CD4-positive, alpha-beta T cell treated with Interferon alpha-2 for 1 hour (primary cell): ENCODE data around the gene DNAJA1.

Source experiments
- DNase-seq, 2 donors: peaks; one replicate each; pipeline ENCODE4 v3.0.0-alpha.2; 2020 to 2022

The DNAJA1 gene

DNA sequence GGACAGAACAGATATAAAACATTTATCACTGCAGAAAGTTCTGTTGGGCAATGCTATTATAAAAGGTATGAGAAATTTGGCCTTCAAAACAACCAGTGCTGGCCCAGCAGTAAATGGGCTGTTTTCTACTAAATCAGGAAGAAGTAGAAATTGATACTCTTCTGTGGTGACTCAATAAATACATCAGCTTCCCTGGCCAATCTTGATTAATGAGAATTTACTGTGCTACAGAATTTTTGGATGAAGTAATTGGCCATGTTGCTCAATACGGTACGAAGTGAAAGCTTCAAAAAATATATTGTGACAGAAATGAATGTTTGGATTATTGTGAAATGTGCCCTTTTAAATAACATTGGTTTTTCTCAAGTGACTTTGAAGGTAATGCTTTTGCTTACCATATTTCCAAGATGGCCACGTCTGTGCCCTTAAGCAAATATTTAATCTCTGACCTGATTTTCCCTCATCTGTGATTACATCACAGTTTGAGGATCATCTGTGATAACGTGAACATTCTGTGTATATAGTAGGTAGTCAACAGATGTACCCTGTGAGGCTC, 4.2 kb downstream of the DNAJA1 start:
- DNase-seq: peak in 1 of 2 donors; percentile 31

DNA sequence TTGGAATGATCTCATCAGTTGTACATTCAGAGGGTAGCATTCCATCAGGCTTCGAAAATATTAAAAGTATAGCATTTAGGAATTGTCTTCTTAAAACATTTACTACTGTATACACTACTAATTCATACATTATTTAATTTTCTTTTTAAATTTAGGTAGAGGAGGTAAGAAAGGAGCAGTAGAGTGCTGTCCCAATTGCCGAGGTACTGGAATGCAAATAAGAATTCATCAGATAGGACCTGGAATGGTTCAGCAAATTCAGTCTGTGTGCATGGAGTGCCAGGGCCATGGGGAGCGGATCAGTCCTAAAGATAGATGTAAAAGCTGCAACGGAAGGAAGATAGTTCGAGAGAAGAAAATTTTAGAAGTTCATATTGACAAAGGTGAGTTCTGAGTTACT, 5.2 kb downstream of the DNAJA1 start:
- no peak for DNase-seq

DNA sequence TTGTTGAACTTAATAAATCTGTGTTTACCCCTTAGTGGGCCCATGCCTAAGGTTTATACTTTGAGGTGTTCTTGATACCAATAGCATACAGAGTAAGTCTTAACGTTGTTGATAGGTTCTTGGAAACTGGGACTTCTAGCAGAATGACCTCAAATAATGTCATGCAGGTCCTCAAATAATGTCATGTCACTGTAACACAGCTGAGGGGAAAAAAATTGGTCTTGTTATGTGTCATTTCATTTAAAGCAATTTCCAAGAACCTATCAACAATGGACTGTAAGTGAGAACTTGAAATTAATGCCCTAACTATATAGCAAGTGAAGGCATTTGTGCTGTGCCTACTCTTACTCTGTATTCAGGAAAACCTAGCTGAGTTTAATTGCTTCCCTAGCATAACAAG, 7.2 kb downstream of the DNAJA1 start:
- peak in 1 of 2 donors; percentile 15 for DNase-seq

DNA sequence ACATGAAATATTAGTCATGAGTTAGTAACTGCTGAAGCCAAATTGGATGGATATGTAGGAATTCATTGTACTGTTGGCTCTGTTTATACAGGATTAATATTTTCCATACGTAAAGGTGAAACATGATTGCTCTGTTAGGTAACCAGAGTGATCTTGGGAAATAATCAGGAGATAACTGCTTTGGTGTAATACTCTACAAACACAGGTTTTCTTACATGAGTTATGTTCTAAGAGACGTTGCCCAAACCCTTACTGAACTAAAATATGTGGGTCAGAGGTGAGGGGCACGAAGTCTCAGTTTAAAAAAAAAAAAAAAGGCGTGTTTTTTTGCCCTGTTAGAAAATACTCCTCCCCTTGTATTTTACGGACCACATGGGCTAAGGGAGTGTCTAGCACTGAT, 7.8 kb downstream of the DNAJA1 start:
- DNase-seq: no peak

DNA sequence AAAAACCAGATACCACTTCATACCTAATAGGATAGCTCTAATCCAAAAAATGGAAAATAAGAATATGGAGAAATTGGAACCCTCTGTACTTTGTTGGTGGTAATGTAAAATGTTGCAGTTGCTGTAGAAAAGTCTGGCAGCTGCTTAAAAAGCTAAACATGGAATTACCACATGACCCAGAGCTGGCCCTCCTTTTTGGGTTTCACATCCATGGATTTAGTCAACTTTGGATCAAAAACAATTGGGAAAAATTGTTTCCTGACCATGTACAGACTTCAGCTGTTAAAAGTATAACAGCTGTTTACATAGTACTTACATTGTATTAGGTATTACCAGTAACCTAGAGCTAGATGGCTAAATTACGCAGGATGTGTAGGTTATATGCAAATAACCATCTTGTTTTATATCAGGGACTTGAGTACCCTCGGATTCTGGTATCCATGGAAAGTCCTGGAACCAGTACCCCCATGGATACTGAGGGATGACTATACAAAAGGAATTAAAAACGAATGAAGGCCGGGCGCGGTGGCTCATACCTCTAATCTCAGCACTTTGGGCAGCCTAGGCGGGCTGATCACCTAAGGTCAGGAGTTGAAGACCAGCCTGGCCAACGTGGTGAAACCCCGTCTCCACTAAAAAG, 15.8 kb downstream of the DNAJA1 start:
- no peak for DNase-seq

DNA sequence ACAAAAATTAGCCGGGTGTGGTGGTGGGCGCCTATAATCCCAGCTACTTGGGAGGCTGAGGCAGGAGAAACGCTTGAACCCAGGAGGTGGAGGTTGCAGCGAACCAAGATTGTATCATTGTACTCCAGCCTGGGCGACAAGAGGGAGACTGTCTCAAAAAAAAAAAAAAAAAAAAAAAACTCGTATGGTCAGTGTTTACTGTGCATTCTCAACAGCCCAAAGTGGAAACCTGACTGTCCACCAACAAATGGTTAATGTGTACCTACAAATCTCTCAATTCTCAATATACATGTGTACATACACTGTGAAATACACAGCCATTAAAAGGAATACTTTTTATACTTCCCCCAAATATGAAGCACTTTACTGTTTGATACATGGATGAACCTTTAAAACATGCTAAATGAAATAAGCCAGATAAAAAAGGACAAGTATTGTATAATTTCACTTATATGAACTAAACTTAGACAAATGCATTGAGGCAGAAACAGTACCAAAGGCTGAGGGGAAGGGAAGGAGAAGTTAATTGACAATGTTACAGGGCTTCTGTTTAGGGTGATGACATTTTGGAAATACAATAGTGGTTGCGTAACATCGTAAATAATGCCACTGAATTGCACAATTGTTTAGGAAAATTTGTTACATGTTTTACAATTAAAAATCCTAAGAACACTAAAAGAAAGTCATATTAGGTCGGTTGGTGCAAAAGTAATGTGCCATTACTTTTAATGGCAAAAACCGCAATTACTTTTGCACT, 16.5 kb downstream of the DNAJA1 start:
- DNase-seq: no peak

DNA sequence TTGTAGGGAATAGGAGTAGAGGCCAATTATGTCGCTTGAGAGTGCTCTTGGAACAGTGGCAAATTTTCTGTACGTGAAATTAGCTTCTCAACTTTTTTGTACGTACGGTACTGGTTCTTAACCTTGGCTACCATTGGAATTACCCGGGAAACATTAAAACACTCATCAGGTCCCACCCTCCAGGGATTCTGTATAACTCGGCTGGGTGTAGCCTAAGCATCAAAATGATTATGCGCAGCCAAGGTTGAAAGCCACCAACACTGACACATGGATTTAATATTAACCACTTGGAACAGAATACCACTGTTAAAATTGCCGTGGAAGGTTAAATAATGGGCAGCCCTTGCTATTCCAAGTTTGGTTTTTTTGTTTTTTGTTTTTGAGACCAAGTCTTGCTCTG, 17.4 kb downstream of the DNAJA1 start:
- DNase-seq: no peak

DNA sequence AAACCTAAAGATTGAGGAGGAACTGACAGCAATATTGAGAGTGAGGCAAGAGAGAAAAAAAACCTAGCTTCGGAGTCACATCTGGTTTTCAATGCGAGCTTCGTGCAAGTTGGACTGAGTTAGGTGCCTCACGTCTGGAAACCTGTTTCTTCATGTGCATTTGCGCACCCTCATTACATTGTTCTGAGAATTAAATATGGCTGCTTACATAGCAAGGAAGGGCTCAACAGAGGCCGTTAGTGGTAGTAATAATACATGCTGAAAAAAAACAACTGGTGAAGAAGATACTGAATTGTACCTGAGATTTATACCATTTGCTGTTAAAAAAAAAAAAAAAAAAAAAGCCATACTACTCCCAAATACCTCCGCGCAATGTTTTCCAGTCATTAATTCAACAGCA, 18.6 kb downstream of the DNAJA1 start:
- DNase-seq: no peak

DNA sequence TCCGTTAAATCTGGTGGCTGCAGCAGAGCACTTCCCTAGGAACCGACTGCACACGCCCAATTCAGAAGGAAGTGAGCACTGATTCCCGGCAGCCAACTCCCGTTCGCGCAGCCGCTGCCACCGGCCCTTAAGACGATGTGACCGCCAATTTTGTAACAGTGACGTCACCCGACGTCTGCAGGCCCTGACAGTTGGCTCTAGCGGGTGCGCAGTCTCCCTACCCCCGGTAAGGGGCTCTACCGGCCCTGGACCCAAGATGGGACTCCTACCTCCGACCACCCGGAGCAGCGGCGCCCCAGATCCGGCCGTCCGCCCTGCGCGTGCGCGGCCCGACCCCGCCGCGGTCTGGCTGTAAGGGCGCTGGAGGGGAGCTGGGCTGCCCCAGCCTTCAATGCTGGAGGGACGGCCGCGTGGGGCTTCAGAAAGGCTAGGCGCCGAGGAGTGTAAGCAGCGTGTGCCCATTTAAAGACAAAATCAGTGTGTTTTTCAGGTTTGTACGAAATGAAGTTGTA, 19.1 kb downstream of the DNAJA1 start:
- peak; percentile 83 to 86 for DNase-seq

DNA sequence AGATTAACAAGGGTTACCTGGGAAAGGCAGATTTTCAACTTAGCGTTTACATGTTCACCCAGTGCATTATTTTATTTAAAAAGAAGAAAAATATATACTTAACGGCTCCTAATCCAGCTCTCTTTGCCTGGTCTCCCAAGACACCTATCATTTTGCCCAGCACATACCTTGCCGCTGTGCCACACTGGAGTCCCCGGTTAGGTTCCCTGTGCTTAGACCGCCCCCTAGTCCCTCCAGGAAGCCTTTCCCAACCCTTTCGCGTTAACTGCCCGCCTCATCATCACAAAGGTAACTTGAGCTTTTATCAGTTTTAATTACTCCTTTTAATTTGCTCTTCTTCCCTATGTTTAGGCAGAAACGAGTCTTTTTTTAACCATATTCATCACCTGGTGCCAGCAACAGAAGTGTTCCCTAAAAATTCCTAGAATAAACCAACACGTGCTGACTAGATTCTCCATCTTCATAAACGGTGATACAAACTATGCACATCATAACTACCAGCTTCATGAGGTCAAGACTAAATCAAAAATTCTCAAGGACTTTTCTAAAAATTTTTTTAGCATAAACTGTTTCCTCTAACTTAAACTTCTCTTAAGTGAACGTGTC, 19.7 kb downstream of the DNAJA1 start:
- no peak for DNase-seq

DNA sequence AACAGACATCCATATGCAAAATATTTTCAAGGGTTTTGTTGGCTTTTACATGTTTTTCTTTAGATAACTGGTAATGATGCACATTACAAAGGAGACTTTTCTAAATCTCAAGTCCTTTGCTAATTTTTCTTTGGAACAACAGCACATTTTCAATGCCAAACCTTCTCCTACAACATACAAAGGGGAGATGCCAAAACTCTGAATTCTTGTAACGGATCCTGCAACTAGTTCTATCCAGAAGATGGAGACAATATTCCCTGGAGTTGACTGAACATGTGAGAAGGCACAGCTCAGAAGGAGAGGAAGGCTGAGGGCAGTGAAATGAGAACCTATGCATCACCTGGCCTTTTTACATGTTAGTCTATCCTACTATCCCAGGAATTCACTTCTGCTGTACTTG, 21.0 kb downstream of the DNAJA1 start:
- DNase-seq: no peak

DNA sequence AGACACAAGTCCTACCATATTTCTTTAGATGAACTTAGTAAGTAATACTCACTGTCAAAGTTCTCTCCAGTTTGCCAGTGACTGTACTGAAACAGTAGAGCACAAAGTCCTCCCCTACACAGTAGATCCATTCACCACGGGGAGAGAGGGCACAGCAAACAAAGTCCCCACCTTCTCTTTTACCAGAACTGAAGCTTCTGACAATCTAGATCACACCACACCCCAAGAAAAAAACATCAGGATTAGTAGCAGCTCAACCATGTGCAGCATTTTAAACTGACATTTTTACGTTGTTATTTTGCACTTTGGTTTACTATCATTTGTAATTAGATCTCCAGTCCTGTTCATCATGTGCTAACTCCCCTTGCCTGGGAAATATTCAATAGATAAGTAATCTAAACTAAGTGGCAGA, 23.0 kb downstream of the DNAJA1 start:
- no peak for DNase-seq

DNA sequence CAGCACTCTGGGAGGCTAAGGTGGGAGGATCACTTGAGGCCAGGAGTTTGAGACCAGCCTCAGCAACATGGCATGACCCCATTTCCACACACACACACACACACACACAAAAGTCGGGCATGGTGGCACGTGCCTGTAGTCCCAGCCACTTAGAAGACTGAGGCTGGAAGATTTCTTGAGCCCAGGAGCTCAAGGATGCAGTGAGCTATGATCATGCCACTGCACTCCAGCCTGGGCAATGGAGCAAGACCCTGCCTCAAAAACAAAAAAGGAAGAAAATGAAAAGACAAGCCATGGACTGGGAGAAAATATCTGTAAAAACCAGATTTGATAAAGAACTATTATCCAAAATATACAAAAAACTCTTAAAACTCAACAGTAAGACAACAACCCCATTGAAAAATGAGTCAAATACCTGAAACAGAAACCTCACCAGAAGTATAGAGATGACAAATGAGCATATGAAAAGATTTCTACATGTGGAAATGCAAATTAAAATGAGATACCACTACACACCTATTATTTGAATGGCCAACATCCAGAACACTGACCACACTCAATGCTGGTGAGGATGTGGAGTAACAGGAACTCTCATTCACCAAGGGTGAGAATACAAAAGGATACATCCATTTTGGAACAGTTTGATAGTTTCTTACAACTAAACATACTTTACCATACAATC, 24.7 kb downstream of the DNAJA1 start:
- DNase-seq: no peak

DNA sequence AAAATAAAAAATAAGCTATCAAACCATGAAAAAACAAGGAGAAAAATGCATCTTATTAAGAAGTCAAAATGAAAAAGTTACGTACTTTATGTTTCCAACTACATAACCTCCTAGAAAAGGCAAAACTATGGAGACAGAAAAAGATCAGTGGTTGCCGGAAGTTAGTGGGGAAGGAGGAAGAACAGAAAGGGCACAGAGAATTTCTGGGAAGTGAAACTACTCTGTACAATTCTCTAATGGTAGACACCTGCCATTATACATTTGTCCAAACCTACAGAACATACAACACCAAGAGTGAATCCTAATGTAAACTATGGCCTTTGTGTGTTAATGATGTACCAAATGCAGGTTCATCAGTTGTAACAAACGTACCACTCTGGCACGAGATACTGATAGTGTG, 26.1 kb downstream of the DNAJA1 start:
- no peak for DNase-seq

DNA sequence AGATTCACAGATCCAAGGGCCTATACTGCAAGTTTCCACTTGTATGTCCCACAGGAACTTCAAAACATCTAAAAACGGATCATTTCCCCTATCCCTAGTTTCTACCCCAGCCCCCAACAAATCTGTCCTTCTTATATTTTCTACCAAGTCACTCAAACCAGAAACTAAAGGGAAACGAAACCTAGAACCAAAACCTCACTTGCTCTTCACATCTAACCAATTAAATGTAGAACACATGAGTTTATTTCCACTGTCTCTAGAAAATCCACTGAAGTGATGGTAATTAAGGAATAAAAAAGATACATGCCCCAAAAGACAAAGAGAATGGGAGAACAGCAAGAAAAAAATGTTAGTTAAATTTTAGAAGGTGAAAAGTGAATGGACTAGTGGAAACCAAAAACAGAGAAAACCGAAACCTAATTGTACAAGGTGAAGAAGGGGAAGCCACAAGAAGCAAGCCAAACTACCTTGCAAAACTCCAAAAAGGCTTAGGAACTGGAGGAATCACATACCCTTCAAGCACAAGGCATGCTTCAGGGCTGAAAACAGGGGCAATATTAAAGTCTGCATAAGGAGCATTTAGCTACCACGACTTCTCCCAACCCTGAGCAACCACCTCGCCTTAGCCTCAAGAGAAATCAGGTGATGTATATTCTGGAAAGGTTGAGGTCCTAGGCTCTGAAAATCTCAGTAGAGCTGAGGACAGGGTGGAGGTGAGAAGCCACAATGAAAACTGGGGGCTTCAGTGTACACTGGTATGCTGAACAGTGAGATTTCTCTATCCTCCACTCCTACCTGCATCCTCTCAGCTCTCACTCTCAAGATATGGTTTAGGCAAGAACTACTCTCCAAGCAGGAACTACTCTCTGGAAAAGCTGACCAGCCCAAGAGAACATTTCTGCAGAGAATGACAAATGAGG, 40.3 kb downstream of the DNAJA1 start:
- no peak for DNase-seq

DNA sequence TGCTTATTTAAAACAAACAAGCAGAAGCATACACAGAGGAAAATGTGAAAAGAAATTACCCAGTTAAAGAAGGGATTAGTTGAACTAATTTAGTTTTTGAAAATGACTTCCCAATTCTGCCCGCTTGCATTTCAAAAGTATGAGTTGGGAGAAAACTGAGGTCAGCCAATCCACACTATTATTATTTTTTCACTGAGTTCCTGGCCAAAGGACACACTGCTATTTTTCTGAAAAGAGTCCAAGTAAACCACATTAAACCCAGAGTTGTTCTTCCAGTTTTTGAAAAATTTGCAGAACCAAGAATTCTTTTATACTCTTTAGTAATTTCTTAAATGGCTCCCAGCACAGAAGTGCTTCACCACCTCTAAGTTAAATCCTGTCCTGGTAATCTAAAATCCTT, 43.9 kb downstream of the DNAJA1 start:
- DNase-seq: no peak

DNA sequence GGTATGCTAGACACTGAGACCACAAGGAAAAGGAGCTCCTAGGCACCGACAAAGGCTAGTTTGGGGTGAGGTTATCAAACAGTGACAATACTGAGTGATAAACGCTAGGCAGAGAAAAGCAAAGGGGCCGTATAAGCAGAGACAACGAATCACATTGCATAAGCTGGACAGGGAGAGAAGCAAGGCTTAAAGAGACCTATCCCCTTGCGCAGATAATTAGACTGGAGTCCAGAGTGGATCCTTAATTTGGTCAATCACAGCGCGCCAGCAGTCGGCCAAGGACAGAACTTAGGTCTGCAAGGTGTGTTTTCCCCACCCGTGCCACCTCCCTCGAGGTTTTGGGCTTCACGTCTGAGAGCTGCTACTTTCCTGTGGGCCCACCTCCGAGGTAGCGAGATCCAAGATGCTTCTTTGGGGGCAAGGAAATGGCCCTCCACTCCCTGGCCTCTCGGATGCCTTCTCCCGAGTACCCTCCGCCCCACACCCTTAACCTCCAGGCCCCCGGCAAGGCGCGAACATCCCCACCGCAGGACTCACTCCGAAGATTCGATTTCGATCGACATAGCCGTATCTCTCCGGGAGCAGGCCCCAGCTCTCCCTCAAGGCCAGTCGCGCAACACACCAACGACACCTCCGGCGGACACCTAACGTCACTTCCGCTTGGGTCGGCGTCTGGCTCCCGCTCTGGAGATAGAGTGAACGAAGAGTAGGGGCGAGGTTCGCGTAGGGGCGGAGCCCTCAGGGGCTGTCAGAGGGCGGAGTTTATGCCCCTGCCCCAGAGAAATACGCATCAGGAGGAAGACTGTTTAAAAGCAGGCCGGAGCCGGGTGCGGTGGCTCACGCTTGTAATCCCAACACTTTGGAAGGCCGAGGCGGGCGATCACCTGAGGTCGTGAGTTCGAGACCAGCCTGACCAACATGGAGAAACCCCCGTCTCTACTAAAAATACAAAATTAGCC, 51.3 kb downstream of the DNAJA1 start, which contains the start of gene SMU1:
SMU1 (minus strand) TSS at position 629 of the 959 bp plus-strand sequence; CDS start at position 563, 66 bp downstream.
- DNase-seq: peak; percentile 98

DNA sequence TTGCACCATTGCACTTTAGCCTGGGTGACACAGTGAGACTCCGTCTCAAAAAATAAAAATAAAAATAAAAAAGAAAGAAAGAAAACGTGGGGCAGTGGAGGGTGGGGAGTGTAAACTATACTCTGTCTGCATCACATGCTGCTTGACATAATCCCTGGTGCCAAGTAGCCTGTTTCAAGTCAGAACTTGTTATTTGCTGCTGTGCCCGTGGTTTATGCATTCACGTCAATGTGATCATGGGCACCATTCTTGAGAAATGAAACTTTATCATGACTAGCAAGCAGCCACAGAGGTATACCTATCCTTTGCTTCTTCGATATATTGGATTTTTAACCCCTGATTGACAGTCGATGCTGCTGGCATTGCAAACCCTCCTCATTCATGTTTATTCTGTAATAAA, 55.5 kb downstream of the DNAJA1 start:
- DNase-seq: peak in 1 of 2 donors; percentile 30

DNA sequence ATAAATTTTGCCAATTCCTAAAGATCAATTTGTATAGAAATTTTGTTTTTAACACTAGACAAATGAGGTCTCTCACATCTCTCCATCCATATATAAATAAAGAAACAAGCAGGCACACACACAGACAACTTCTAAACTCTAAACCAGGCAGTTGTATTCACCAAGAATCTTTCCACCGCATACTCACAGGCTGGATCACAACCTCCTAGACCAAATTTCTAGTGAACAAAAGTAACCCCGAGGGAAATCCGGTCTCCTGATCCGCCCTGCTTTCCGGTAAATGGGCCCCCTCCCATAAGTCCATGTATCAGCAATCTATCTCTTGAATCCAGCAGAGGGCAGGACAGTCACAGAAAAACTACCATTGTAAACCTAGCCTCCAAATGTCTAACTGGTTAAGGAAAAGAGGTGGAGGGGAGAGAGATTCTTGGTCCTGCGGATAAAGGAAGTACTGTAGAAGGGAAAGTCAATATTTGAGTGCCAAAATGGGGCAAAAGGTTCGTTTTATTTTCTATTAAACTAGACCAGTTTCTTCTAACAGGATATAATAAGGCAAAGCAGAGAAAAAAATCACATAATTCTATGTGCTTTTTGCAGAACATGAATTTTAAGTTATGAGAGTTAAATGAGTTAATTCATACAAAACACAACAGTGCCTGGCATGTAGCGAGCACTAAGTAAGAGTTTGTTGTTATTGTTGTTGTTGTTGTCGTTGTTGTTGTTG, 56.2 kb downstream of the DNAJA1 start:
- peak; percentile 86 to 91 for DNase-seq

DNA sequence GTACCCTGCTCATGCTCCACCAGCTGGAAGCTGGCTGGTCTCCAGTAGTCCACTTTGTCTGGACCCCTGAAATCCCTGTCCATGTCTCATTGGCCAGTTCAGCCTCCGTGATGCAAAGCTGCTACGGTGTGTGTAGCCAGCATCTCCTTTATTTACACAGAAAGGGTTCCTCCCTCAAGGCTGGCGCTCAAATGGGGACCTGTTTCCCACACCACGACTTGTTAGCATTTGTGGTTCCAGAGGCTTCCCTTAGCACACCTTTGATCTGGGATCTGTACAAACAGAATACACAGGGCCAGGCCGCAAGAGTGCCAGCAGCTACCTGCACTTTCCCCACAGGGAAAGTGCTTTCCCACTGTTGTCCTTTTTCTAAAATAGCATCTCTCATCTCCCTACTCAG, 57.1 kb downstream of the DNAJA1 start:
- DNase-seq: peak in 1 of 2 donors; percentile 33
